HEK293 (cell line): ENCODE results near the gene CNPY4.

Experiments
- CTCF ChIA-PET: fragments of 350-600 bp; formaldehyde crosslinking; extraction: SDS; loops from one replicate; lab custom pipeline; 2021; ENCODE audit warnings: antibody characterized with exemption; lab: Yijun Ruan, JAX
- POLR2A ChIA-PET: fragments of 300-600 bp; formaldehyde crosslinking; extraction: SDS; loops from one replicate; lab custom pipeline; 2020; ENCODE audit warnings: antibody characterized with exemption, inconsistent platforms; lab: Yijun Ruan, JAX
- H3K27ac ChIP-seq: fragments of 200-500 bp; sonication (Bioruptor generic); 2 replicates; pipeline ENCODE4 v1.5.1; 2014; ENCODE audit warnings: low read depth, low read length, control low read depth, inconsistent platforms; ENCODE audit errors: extremely low read depth
- H3K36me3 ChIP-seq, 2 experiments: fragments of 200-500 bp in 1 of 2; sonication (Bioruptor generic) in 1 of 2; 1 replicate in 1 of 2; 2 replicates in 1 of 2; pipeline ENCODE4 v1.5.1; 2014 to 2017; ENCODE audit warnings: inconsistent platforms in 2 of 2, low read length in 2 of 2; ENCODE audit not compliant: control insufficient read depth in 2 of 2, insufficient read depth in 1 of 2
- H3K4me1 ChIP-seq: fragments of 200-500 bp; sonication (Bioruptor generic); 2 replicates; pipeline ENCODE4 v1.5.1; 2014; ENCODE audit warnings: mild to moderate bottlenecking, low read length, inconsistent platforms; ENCODE audit not compliant: control insufficient read depth, insufficient read depth
- H3K4me3 ChIP-seq: 2 replicates; pipeline ENCODE4 v1.5.1; 2011; ENCODE audit warnings: low read depth, mild to moderate bottlenecking, control low read depth, low read length, moderate library complexity
- H3K9me3 ChIP-seq: fragments of 200-500 bp; sonication (Bioruptor generic); 2 replicates; pipeline ENCODE4 v1.5.1; 2014; ENCODE audit warnings: low read depth, low read length, inconsistent platforms; ENCODE audit not compliant: control insufficient read depth, insufficient read depth
- IKZF3 ChIP-seq: fragments of 450-650 bp; IDR thresholded peaks from 2 replicates; pipeline ENCODE4 v1.5.0; 2018; ENCODE audit warnings: missing biosample characterization, mild to moderate bottlenecking, missing genetic modification characterization, moderate library complexity
- KLF10 ChIP-seq: fragments of 450-650 bp; IDR thresholded peaks from 2 replicates; pipeline ENCODE4 v1.5.1; 2018; ENCODE audit warnings: missing biosample characterization, mild to moderate bottlenecking, missing genetic modification characterization
- OSR2 ChIP-seq: fragments of 450-650 bp; formaldehyde crosslinking; IDR thresholded peaks from 2 replicates; pipeline ENCODE4 v1.5.1; 2016; ENCODE audit warnings: missing biosample characterization, missing genetic modification characterization
- RBAK ChIP-seq: fragments of 450-650 bp; formaldehyde crosslinking; IDR thresholded peaks from 2 replicates; pipeline ENCODE4 v1.5.1; 2016; ENCODE audit warnings: missing biosample characterization, missing genetic modification characterization
- WT1 ChIP-seq: fragments of 450-650 bp; formaldehyde crosslinking; IDR thresholded peaks from 2 replicates; pipeline ENCODE4 v1.5.1; 2016; ENCODE audit warnings: missing biosample characterization, missing genetic modification characterization
- ZBTB8A ChIP-seq: fragments of 450-650 bp; formaldehyde crosslinking; IDR thresholded peaks from 2 replicates; pipeline ENCODE4 v1.5.1; 2016; ENCODE audit warnings: missing biosample characterization, missing genetic modification characterization
- ZIC2 ChIP-seq: fragments of 450-650 bp; formaldehyde crosslinking; IDR thresholded peaks from 2 replicates; pipeline ENCODE4 v1.5.1; 2016; ENCODE audit warnings: missing biosample characterization, missing genetic modification characterization
- ZNF10 ChIP-seq: fragments of 450-650 bp; formaldehyde crosslinking; IDR thresholded peaks from 2 replicates; pipeline ENCODE4 v1.5.1; 2017; ENCODE audit warnings: missing biosample characterization, missing genetic modification characterization
- ZNF121 ChIP-seq: fragments of 450-650 bp; formaldehyde crosslinking; IDR thresholded peaks from 2 replicates; pipeline ENCODE4 v1.5.1; 2016; ENCODE audit warnings: missing biosample characterization, missing genetic modification characterization
- ZNF16 ChIP-seq: fragments of 450-650 bp; formaldehyde crosslinking; IDR thresholded peaks from 2 replicates; pipeline ENCODE4 v1.5.1; 2016; ENCODE audit warnings: low read depth, missing biosample characterization, missing genetic modification characterization
- ZNF311 ChIP-seq: fragments of 450-650 bp; formaldehyde crosslinking; IDR thresholded peaks from 2 replicates; pipeline ENCODE4 v1.5.1; 2017; ENCODE audit warnings: missing biosample characterization, missing genetic modification characterization, borderline replicate concordance
- ZNF350 ChIP-seq: fragments of 450-650 bp; formaldehyde crosslinking; IDR thresholded peaks from 2 replicates; pipeline ENCODE4 v1.5.0; 2017; ENCODE audit warnings: missing biosample characterization, mild to moderate bottlenecking, missing genetic modification characterization
- ZNF473 ChIP-seq: fragments of 450-650 bp; formaldehyde crosslinking; IDR thresholded peaks from 2 replicates; pipeline ENCODE4 v1.5.1; 2017; ENCODE audit warnings: missing biosample characterization, missing genetic modification characterization
- ZNF544 ChIP-seq: fragments of 450-650 bp; formaldehyde crosslinking; IDR thresholded peaks from 2 replicates; pipeline ENCODE4 v1.5.0; 2017; ENCODE audit warnings: missing biosample characterization, missing genetic modification characterization
- ZNF560 ChIP-seq: fragments of 450-650 bp; formaldehyde crosslinking; IDR thresholded peaks from 2 replicates; pipeline ENCODE4 v1.5.1; 2017; ENCODE audit warnings: missing biosample characterization, missing genetic modification characterization, borderline replicate concordance
- ZNF600 ChIP-seq: fragments of 450-650 bp; formaldehyde crosslinking; IDR thresholded peaks from 2 replicates; pipeline ENCODE4 v1.5.1; 2016; ENCODE audit warnings: missing biosample characterization, missing genetic modification characterization
- ZNF626 ChIP-seq: fragments of 450-650 bp; sonication (Bioruptor Pico); formaldehyde crosslinking; IDR thresholded peaks from 2 replicates; pipeline ENCODE4 v1.5.1; 2018; ENCODE audit warnings: missing biosample characterization, missing genetic modification characterization, inconsistent platforms
- ZNF658 ChIP-seq: fragments of 450-650 bp; formaldehyde crosslinking; IDR thresholded peaks from 2 replicates; pipeline ENCODE4; 2016; ENCODE audit warnings: missing biosample characterization, missing genetic modification characterization
- ZNF785 ChIP-seq: fragments of 450-650 bp; formaldehyde crosslinking; IDR thresholded peaks from 2 replicates; pipeline ENCODE4 v1.5.1; 2016; ENCODE audit warnings: missing biosample characterization, missing genetic modification characterization
- ZNF837 ChIP-seq: fragments of 450-650 bp; formaldehyde crosslinking; IDR thresholded peaks from 2 replicates; pipeline ENCODE4 v1.5.1; 2016; ENCODE audit warnings: missing biosample characterization, missing genetic modification characterization
- ZNF843 ChIP-seq: fragments of 450-650 bp; formaldehyde crosslinking; IDR thresholded peaks from 2 replicates; pipeline ENCODE4 v1.5.1; 2016; ENCODE audit warnings: missing biosample characterization, missing genetic modification characterization
- ZXDB ChIP-seq: fragments of 450-650 bp; formaldehyde crosslinking; IDR thresholded peaks from 2 replicates; pipeline ENCODE4 v1.5.1; 2016; ENCODE audit warnings: missing biosample characterization, missing genetic modification characterization
- TF ChIP-seq, protein P1 (sequence below): fragments of 450-650 bp; formaldehyde crosslinking; IDR thresholded peaks from 2 replicates; pipeline ENCODE4 v1.5.1; 2016; ENCODE audit warnings: missing biosample characterization, missing genetic modification characterization
- TF ChIP-seq, protein P2 (sequence below): fragments of 450-650 bp; formaldehyde crosslinking; IDR thresholded peaks from 2 replicates; pipeline ENCODE4 v1.5.1; 2016; ENCODE audit warnings: missing biosample characterization, missing genetic modification characterization
- TF ChIP-seq, protein P3 (sequence below): fragments of 450-650 bp; formaldehyde crosslinking; IDR thresholded peaks from 2 replicates; pipeline ENCODE4; 2016; ENCODE audit warnings: missing biosample characterization, missing genetic modification characterization
- TF ChIP-seq, protein P4 (sequence below): fragments of 450-650 bp; formaldehyde crosslinking; IDR thresholded peaks from 2 replicates; pipeline ENCODE4 v1.5.1; 2016; ENCODE audit warnings: missing biosample characterization, missing genetic modification characterization

CNPY4 gene

DNA sequence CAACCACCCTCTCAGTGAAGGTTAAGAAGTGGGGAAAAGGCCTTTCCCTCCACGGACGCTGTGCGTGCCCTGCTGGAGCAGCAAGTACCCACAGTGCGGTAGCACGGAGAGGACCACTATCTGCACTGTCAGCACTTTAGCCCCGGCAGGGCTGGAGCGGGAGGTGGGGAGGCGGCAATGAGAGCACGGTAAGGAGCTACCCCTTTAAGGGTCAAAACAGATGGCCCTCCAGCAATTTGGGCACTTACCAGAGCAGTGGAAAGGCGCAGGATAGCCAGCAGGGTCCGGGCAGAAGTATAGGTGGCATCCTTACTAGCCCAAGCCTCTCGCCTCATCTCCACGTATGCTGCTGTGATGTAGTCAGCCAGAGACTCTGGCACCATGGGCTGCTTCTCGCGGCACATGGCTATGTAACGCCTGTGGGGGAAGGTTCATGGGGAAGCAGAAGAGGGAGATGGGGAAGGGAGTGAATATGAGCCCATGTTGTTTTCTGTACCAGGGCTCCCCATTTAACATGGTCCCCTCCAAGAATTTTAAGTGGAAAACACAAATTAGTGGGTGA, 25.4 kb upstream of the CNPY4 start (continued):
- TF ChIP-seq, protein P1, sequence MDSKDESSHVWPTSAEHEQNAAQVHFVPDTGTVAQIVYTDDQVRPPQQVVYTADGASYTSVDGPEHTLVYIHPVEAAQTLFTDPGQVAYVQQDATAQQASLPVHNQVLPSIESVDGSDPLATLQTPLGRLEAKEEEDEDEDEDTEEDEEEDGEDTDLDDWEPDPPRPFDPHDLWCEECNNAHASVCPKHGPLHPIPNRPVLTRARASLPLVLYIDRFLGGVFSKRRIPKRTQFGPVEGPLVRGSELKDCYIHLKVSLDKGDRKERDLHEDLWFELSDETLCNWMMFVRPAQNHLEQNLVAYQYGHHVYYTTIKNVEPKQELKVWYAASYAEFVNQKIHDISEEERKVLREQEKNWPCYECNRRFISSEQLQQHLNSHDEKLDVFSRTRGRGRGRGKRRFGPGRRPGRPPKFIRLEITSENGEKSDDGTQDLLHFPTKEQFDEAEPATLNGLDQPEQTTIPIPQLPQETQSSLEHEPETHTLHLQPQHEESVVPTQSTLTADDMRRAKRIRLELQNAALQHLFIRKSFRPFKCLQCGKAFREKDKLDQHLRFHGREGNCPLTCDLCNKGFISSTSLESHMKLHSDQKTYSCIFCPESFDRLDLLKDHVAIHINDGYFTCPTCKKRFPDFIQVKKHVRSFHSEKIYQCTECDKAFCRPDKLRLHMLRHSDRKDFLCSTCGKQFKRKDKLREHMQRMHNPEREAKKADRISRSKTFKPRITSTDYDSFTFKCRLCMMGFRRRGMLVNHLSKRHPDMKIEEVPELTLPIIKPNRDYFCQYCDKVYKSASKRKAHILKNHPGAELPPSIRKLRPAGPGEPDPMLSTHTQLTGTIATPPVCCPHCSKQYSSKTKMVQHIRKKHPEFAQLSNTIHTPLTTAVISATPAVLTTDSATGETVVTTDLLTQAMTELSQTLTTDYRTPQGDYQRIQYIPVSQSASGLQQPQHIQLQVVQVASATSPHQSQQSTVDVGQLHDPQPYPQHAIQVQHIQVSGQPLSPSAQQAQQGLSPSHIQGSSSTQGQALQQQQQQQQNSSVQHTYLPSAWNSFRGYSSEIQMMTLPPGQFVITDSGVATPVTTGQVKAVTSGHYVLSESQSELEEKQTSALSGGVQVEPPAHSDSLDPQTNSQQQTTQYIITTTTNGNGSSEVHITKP = peak; percentile 42; the same call in 1 of the 2 replicates
- TF ChIP-seq, all 188 proteins: peak for 16

- CTCF ChIA-PET = interaction anchor here (0.6 to 1.5 kb wide), 4 partner anchors 13 to 312 kb away, joined by 3 to 4 read pairs (median 3); no protein-coding TSS in a partner anchor
- Histone ChIP-seq H3K36me3 (peaks cover 56 to 98% of the 10 kb centered on the region in 2 experiments), H3K9me3 (no peaks in the 10 kb centered on the region), H3K27ac (no peak overlapping the region), H3K4me3 (no peak overlapping the region), H3K4me1 (no peaks in the 10 kb centered on the region)
- POLR2A ChIA-PET = interaction anchor here (0.8 to 1.0 kb wide), 3 partner anchors 13 to 63 kb away, joined by 3 to 5 read pairs (median 3); partner anchors contain the start of gene TRAPPC14
- peak; percentile 87 for TF ChIP-seq ZNF10
- no peak for TF ChIP-seq ZNF626 (tag by site-specific recombination)
- TF ChIP-seq KLF10 (tag by site-specific recombination) = no peak
- TF ChIP-seq ZNF560 = no peak
- no peak for TF ChIP-seq ZNF16
- TF ChIP-seq ZNF785 (tag by site-specific recombination) = no peak
- TF ChIP-seq, protein P2, sequence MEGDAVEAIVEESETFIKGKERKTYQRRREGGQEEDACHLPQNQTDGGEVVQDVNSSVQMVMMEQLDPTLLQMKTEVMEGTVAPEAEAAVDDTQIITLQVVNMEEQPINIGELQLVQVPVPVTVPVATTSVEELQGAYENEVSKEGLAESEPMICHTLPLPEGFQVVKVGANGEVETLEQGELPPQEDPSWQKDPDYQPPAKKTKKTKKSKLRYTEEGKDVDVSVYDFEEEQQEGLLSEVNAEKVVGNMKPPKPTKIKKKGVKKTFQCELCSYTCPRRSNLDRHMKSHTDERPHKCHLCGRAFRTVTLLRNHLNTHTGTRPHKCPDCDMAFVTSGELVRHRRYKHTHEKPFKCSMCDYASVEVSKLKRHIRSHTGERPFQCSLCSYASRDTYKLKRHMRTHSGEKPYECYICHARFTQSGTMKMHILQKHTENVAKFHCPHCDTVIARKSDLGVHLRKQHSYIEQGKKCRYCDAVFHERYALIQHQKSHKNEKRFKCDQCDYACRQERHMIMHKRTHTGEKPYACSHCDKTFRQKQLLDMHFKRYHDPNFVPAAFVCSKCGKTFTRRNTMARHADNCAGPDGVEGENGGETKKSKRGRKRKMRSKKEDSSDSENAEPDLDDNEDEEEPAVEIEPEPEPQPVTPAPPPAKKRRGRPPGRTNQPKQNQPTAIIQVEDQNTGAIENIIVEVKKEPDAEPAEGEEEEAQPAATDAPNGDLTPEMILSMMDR (tag by site-specific recombination) = no peak
- TF ChIP-seq ZNF473 (tag by site-specific recombination) = no peak
- no peak for TF ChIP-seq ZNF843 (tag by site-specific recombination)
- peak; percentile 75 for TF ChIP-seq ZBTB8A
- TF ChIP-seq RBAK (tag by site-specific recombination) = no peak
- no peak for TF ChIP-seq ZNF658
- no peak for TF ChIP-seq WT1
- no peak for TF ChIP-seq OSR2 (tag by site-specific recombination)
- TF ChIP-seq, protein P3, sequence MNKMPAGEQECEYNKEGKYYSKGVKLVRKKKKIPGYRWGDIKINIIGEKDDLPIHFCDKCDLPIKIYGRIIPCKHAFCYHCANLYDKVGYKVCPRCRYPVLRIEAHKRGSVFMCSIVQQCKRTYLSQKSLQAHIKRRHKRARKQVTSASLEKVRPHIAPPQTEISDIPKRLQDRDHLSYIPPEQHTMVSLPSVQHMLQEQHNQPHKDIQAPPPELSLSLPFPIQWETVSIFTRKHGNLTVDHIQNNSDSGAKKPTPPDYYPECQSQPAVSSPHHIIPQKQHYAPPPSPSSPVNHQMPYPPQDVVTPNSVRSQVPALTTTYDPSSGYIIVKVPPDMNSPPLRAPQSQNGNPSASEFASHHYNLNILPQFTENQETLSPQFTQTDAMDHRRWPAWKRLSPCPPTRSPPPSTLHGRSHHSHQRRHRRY (tag by site-specific recombination) = no peak
- TF ChIP-seq ZNF121 = no peak
- TF ChIP-seq IKZF3 (tag by site-specific recombination) = 0 out of 2 replicates have a peak, but pooled peaks have one; percentile 11
- no peak for TF ChIP-seq ZNF311 (tag by site-specific recombination)
- no peak for TF ChIP-seq ZIC2 (tag by site-specific recombination)
- TF ChIP-seq, protein P4, sequence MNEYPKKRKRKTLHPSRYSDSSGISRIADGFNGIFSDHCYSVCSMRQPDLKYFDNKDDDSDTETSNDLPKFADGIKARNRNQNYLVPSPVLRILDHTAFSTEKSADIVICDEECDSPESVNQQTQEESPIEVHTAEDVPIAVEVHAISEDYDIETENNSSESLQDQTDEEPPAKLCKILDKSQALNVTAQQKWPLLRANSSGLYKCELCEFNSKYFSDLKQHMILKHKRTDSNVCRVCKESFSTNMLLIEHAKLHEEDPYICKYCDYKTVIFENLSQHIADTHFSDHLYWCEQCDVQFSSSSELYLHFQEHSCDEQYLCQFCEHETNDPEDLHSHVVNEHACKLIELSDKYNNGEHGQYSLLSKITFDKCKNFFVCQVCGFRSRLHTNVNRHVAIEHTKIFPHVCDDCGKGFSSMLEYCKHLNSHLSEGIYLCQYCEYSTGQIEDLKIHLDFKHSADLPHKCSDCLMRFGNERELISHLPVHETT (tag by site-specific recombination) = peak; percentile 10; the same call in 1 of the 2 replicates
- TF ChIP-seq ZNF600 (tag by site-specific recombination) = no peak
- no peak for TF ChIP-seq ZNF837
- no peak for TF ChIP-seq ZNF544 (tag by site-specific recombination)
- TF ChIP-seq ZXDB (tag by site-specific recombination) = no peak
- no peak for TF ChIP-seq ZNF350
These were observed 24.1 kb upstream of the CNPY4 start for GRCh38 chr7:100095289-100095688.
